Body of pancreas (tissue), 4 donors: ENCODE measurements around the gene COP1.

Source experiments
- CTCF ChIP-seq, 7 experiments: fragments of 450-650 bp in 4 of 7; fragments of 200-600 bp in 3 of 7; sonication (generic) in 3 of 7; IDR thresholded peaks; one replicate each; pipeline ENCODE4 v1.5.1; 2016 to 2019; ENCODE audit warnings: antibody characterized with exemption in 7 of 7
- POLR2A ChIP-seq, 3 donors: fragments of 450-650 bp; IDR thresholded peaks; one replicate each; pipeline ENCODE4 v1.6.1; 2016; ENCODE audit warnings: antibody characterized with exemption in 3 of 3, mild to moderate bottlenecking in 2 of 3

GRCh38 chr1:175900171-175900570, 306.9 kb downstream of the COP1 start:
- TF ChIP-seq CTCF (IDR thresholded peaks at IDR 0.05) (no peak), POLR2A (IDR thresholded peaks at IDR 0.05) (no peak)
